Measurements from ENCODE around the gene DYNLT2. TPM values are rescaled to one million over a fixed set of nuclear protein-coding genes. Genes with fewer than 3 reads are reported as not detected.

The DYNLT2 gene
- total and polyA plus RNA-seq, 2 donors from 2014 or later = 1.9 to 2.6 TPM

DNA sequence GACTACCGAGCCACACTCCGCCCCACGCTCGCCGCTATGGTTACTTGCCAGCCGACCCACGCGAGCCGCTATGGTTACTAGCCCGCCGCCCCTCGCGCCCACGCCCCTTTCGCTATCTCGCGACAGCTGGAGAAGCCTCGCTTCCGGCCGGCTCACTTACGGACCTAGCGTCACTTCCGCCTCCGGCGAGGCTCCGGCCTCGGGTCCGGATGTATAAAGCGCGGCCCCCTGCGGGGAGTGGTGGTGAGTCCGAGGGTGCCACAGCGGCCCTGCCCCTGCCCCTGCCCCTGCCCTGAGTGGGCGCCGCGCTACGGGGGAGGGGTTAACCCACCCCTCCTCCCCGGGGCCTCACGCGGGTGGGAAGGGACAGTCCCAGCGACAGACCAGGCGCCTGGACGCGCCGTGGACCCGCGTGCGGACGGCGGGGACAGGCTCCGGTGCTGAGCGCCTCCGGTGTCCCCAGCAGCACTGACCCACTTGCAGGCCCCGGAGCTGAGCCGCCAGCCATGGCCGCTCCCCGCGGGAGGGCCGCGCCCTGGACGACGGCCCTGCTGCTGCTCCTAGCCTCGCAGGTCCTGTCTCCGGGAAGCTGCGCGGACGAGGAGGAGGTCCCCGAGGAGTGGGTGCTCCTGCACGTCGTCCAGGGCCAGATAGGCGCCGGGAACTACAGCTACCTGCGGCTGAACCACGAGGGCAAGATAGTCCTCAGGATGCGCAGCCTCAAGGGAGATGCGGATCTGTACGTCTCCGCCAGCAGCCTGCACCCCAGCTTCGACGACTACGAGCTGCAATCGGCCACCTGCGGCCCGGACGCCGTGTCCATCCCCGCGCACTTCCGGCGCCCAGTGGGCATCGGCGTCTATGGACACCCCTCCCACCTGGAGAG lies 49.2 kb downstream of the DYNLT2 start, which contains the start of the genes C6orf120 and WDR27:
Gene C6orf120, plus strand, starts transcription at position 173 of the 886 bp plus-strand sequence. Its CDS starts 334 bp downstream, at position 507.
Gene WDR27, minus strand, starts transcription at position 76 of the 886 bp plus-strand sequence. CDS start 13,024 bp downstream, outside the sequence.
- TF ChIP-seq, protein P1, sequence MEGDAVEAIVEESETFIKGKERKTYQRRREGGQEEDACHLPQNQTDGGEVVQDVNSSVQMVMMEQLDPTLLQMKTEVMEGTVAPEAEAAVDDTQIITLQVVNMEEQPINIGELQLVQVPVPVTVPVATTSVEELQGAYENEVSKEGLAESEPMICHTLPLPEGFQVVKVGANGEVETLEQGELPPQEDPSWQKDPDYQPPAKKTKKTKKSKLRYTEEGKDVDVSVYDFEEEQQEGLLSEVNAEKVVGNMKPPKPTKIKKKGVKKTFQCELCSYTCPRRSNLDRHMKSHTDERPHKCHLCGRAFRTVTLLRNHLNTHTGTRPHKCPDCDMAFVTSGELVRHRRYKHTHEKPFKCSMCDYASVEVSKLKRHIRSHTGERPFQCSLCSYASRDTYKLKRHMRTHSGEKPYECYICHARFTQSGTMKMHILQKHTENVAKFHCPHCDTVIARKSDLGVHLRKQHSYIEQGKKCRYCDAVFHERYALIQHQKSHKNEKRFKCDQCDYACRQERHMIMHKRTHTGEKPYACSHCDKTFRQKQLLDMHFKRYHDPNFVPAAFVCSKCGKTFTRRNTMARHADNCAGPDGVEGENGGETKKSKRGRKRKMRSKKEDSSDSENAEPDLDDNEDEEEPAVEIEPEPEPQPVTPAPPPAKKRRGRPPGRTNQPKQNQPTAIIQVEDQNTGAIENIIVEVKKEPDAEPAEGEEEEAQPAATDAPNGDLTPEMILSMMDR (IDR thresholded peaks at IDR 0.05; ENCODE audit: borderline replicate concordance, extremely low read depth, insufficient read depth) = no peak
- peaks cover 2 to 5% (median 4%) of the 10 kb centered on the region in 3 donors for H3K36me3 ChIP-seq (ENCODE audit: control insufficient read depth in 2 of 3, insufficient read depth in 3 of 3, low read length in 3 of 3)
- DNase-seq = peak; percentile 97 to 99 (median 98)
- H3K27ac ChIP-seq (ENCODE audit: low read depth in 2 of 2, low read length in 2 of 2) = peak within 1 kb of the TSS; percentile 92 to 93
- H3K9ac ChIP-seq (ENCODE audit: low read length in 3 of 3) = peak within 1 kb of the TSS; percentile 50 to 96 (median 73)
- peaks cover 4 to 18% (median 14%) of the 10 kb centered on the region in 3 donors for H3K4me1 ChIP-seq (ENCODE audit: control insufficient read depth in 2 of 3, insufficient read depth in 2 of 3, low read depth in 1 of 3, low read length in 3 of 3)
- intact Hi-C loops (cut with DNase I) = no loop called here
- H3K9me3 ChIP-seq (ENCODE audit: control insufficient read depth in 2 of 3, insufficient read depth in 1 of 3, low read length in 3 of 3) = no peaks in the 10 kb centered on the region
- no peak for FAIRE-seq
- H3K4me3 ChIP-seq (ENCODE audit: low read length in 3 of 3) = peak within 1 kb of the TSS; percentile 75 to 97 (median 82)
- H3K27me3 ChIP-seq (ENCODE audit: control insufficient read depth, insufficient read depth, low read length) = no peaks in the 10 kb centered on the region

DNA sequence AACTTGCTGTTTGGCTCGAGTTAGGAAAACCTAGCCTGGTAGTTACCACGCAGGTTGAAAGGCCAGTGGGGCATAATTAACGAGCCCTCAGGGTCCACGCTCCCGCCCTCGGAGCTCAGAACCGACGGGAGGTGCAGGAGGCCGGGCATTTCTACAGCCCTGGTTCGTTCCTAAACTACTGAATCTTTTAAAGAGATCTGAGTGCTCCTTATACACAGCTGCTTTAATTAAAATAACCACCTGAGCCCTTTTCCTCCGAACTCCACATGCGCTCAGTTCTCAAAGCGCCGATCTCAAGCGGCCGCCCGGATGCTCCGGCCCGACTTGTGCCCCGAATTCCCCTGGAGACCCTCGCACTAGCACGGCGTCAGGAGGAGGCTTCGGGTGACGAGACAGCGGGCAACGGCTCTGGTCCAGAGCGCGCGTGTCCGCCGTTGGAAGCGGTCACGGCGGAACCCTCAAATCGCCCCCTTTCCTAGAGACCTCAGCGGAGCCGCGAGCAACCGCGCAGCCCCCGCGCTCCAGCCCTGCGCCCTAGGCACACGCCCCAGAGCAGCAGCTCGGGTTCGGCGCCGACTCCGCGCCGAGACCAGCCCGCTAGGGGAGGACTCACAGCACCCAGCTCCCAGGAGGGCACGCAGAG lies 49.9 kb downstream of the DYNLT2 start:
- TF ChIP-seq, protein P1 (IDR thresholded peaks at IDR 0.05; ENCODE audit: borderline replicate concordance, extremely low read depth, insufficient read depth) = no peak
- intact Hi-C loops (cut with DNase I) = no loop called here
- H3K27me3 ChIP-seq (ENCODE audit: control insufficient read depth, insufficient read depth, low read length) = no peaks in the 10 kb centered on the region
- DNase-seq = no peak
- H3K27ac ChIP-seq (ENCODE audit: low read depth in 2 of 2, low read length in 2 of 2) = peak overlapping the region; percentile 92 to 93
- H3K9me3 ChIP-seq (ENCODE audit: control insufficient read depth in 2 of 3, insufficient read depth in 1 of 3, low read length in 3 of 3) = no peaks in the 10 kb centered on the region
- peak overlapping the region; percentile 50 to 89 (median 73) for H3K9ac ChIP-seq (ENCODE audit: low read length in 3 of 3)
- H3K4me1 ChIP-seq (ENCODE audit: control insufficient read depth in 2 of 3, insufficient read depth in 2 of 3, low read depth in 1 of 3, low read length in 3 of 3) = peaks cover 4 to 18% (median 14%) of the 10 kb centered on the region in 3 donors
- FAIRE-seq = no peak
- H3K4me3 ChIP-seq (ENCODE audit: low read length in 3 of 3) = peak overlapping the region; percentile 75 to 97 (median 82)
- H3K36me3 ChIP-seq (ENCODE audit: control insufficient read depth in 2 of 3, insufficient read depth in 3 of 3, low read length in 3 of 3) = peaks cover 2 to 5% (median 4%) of the 10 kb centered on the region in 3 donors

DNA sequence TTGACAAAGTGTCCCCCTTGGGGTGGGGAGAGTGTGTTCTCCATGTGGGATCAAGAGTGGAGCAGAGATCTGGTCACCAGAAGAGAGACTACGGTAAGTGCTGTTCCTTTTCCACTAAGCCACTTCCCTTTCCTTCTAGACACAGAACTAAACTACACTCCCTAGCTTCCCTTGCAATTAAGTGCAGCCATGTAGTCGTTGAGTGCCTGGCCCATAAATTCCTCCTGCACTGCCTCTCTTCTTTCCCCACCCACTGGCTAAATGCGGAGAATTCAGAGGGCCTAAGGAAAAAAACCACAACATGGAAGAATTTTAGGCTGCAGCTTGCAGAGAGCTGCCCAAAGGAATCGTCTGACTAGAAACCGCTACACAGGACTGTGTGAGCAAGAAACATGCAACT lies 51.1 kb downstream of the DYNLT2 start:
- FAIRE-seq (no peak), DNase-seq (peak in 3 of 5 donors; percentile 21 to 62 (median 32))
- Histone ChIP-seq H3K27ac (ENCODE audit: low read depth in 2 of 2, low read length in 2 of 2) (no peak overlapping the region), H3K9me3 (ENCODE audit: control insufficient read depth in 2 of 3, insufficient read depth in 1 of 3, low read length in 3 of 3) (no peaks in the 10 kb centered on the region), H3K4me1 (ENCODE audit: control insufficient read depth in 2 of 3, insufficient read depth in 2 of 3, low read depth in 1 of 3, low read length in 3 of 3) (peaks cover 4 to 16% (median 14%) of the 10 kb centered on the region in 3 donors), H3K36me3 (ENCODE audit: control insufficient read depth in 2 of 3, insufficient read depth in 3 of 3, low read length in 3 of 3) (peaks cover 0 to 5% (median 2%) of the 10 kb centered on the region in 3 donors), H3K9ac (ENCODE audit: low read length in 3 of 3) (no peak overlapping the region), H3K4me3 (ENCODE audit: low read length in 3 of 3) (no peak overlapping the region), H3K27me3 (ENCODE audit: control insufficient read depth, insufficient read depth, low read length) (no peaks in the 10 kb centered on the region)
- TF ChIP-seq, protein P1 (IDR thresholded peaks at IDR 0.05; ENCODE audit: borderline replicate concordance, extremely low read depth, insufficient read depth) = no peak
- intact Hi-C loops (cut with DNase I) = no loop called here
